Measurements from ENCODE around the gene NAPA.

DNA sequence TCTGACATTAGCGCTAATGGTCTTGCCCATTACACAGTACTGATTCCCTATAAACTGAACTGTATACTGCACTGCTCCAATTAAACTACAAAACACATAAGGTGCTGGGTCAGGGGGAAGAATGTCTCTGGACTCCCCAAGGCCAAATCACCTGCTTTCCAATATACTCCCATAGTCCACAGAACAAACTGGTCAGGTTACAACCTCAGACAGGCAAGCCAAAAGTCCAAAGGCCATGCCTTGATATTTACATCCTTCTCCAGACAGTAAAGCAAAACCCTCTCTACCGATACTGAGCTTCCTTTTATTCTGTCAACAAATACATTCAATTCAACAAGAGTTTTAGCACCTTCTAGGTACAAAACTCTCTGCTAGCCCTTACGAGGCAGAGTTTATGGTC is 49.2 kb upstream of the NAPA start:
- TF ChIP-seq, protein P1, sequence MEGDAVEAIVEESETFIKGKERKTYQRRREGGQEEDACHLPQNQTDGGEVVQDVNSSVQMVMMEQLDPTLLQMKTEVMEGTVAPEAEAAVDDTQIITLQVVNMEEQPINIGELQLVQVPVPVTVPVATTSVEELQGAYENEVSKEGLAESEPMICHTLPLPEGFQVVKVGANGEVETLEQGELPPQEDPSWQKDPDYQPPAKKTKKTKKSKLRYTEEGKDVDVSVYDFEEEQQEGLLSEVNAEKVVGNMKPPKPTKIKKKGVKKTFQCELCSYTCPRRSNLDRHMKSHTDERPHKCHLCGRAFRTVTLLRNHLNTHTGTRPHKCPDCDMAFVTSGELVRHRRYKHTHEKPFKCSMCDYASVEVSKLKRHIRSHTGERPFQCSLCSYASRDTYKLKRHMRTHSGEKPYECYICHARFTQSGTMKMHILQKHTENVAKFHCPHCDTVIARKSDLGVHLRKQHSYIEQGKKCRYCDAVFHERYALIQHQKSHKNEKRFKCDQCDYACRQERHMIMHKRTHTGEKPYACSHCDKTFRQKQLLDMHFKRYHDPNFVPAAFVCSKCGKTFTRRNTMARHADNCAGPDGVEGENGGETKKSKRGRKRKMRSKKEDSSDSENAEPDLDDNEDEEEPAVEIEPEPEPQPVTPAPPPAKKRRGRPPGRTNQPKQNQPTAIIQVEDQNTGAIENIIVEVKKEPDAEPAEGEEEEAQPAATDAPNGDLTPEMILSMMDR (conservative IDR thresholded peaks at IDR 0.05; ENCODE audit: low read depth, low read length) = no peak
- TF ChIP-seq EZH2 (IDR thresholded peaks at IDR 0.05; ENCODE audit: low read length, unreplicated experiment) = no peak
- TF ChIP-seq EZH2phosphoT487 (IDR thresholded peaks at IDR 0.05; ENCODE audit: borderline replicate concordance, low read length) = no peak

Measured in PC-3 (cell line).